ENCODE results near the gene BRD1. TPM values are rescaled to one million over a fixed set of nuclear protein-coding genes. Genes with fewer than 3 reads are reported as not detected.

BRD1 gene
- total RNA-seq, 1 experiment from 2014 or later = 19.1 TPM

GRCh38 chr22:49780698-49781288 lies 46.9 kb downstream of the BRD1 start:
- Histone ChIP-seq H3K27me3 (ENCODE audit: low read length) (no peaks in the 10 kb centered on the region), H3K4me2 (ENCODE audit: low read length) (no peak overlapping the region), H2AFZ (ENCODE audit: low read length) (no peak overlapping the region), H3K9me2 (replicated peaks; ENCODE audit: low read length) (no peaks in the 10 kb centered on the region), H4K20me1 (ENCODE audit: low read length) (no peaks in the 10 kb centered on the region), H3K9ac (ENCODE audit: low read length) (no peak overlapping the region), H3K4me3 (ENCODE audit: low read length) (no peak overlapping the region), H3K79me2 (ENCODE audit: low read length) (peaks cover 32% of the 10 kb centered on the region), H3K36me3 (ENCODE audit: low read depth, low read length) (no peaks in the 10 kb centered on the region; the same call in 1 of the 2 replicates), H3K4me1 (ENCODE audit: insufficient read depth, low read length) (no peaks in the 10 kb centered on the region), H3K27ac (ENCODE audit: low read length) (no peak overlapping the region), H3K9me3 (ENCODE audit: low read length) (no peaks in the 10 kb centered on the region), H3F3A (ENCODE audit: low read length, unreplicated experiment) (no peaks in the 10 kb centered on the region)
- intact Hi-C loops (cut with micrococcal nuclease) = no loop called here
- no peak for ATAC-seq
- BruUV-seq (replicated peaks) = no TSS peak
- TF ChIP-seq, protein P1, sequence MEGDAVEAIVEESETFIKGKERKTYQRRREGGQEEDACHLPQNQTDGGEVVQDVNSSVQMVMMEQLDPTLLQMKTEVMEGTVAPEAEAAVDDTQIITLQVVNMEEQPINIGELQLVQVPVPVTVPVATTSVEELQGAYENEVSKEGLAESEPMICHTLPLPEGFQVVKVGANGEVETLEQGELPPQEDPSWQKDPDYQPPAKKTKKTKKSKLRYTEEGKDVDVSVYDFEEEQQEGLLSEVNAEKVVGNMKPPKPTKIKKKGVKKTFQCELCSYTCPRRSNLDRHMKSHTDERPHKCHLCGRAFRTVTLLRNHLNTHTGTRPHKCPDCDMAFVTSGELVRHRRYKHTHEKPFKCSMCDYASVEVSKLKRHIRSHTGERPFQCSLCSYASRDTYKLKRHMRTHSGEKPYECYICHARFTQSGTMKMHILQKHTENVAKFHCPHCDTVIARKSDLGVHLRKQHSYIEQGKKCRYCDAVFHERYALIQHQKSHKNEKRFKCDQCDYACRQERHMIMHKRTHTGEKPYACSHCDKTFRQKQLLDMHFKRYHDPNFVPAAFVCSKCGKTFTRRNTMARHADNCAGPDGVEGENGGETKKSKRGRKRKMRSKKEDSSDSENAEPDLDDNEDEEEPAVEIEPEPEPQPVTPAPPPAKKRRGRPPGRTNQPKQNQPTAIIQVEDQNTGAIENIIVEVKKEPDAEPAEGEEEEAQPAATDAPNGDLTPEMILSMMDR (conservative IDR thresholded peaks at IDR 0.05; ENCODE audit: low read depth, low read length) = no peak
- TF ChIP-seq EZH2phosphoT487 (IDR thresholded peaks at IDR 0.05; ENCODE audit: borderline replicate concordance, low read length) = no peak
- no peak for TF ChIP-seq EZH2 (IDR thresholded peaks at IDR 0.05; ENCODE audit: low read length, unreplicated experiment)
- CTCF ChIA-PET = no interaction called here
- no peak for DNase-seq
- POLR2A ChIA-PET (ENCODE audit: unreplicated experiment) = no interaction called here

DNA sequence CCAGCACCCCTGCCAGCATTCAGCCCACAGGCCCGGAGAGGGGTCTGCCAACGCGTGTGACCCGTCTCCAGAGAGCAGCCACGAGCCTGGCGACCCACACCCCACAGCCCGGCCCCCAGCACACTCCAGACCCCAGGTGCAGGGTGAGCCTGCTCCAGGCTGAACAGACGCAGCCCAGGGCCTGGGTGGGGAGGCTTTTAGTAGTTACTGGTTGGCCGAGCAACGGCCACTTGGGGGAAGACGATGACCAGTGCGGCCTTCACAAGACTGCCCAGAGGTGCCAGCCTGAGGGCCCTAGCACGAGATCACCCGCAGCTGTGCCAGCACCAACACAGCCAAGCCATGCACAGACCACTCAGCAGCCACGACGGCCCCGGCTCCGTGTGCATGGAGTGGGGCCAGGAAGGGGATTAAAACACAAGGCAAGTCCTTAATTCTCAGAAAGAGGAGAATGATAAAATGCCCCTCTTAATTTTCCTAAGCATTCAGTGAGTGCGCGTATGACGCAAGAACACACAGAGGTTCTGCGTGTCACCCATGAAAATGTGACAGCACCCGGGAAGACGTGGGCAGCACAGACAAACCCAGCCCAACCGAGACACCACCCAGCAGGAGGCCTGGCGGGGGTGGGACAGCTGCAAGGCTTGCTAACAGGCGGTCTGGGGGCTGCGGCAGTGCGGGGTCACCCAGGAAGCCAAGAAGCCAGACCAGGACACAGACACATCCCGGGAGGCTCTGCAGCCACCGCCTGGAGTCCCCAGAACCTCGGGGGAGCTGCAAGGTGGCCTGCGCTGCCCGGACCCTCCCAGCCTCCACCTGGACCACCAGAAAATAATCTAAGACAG lies 47.6 kb downstream of the BRD1 start:
- Histone ChIP-seq H2AFZ (ENCODE audit: low read length) (no peak overlapping the region), H3K4me2 (ENCODE audit: low read length) (no peak overlapping the region), H3K36me3 (ENCODE audit: low read depth, low read length) (no peaks in the 10 kb centered on the region; the same call in 1 of the 2 replicates), H3K4me1 (ENCODE audit: insufficient read depth, low read length) (no peaks in the 10 kb centered on the region), H3K27ac (ENCODE audit: low read length) (no peak overlapping the region), H4K20me1 (ENCODE audit: low read length) (no peaks in the 10 kb centered on the region), H3K27me3 (ENCODE audit: low read length) (no peaks in the 10 kb centered on the region), H3F3A (ENCODE audit: low read length, unreplicated experiment) (no peaks in the 10 kb centered on the region), H3K9me3 (ENCODE audit: low read length) (no peaks in the 10 kb centered on the region), H3K9ac (ENCODE audit: low read length) (no peak overlapping the region), H3K9me2 (replicated peaks; ENCODE audit: low read length) (no peaks in the 10 kb centered on the region), H3K79me2 (ENCODE audit: low read length) (peaks cover 25% of the 10 kb centered on the region), H3K4me3 (ENCODE audit: low read length) (no peak overlapping the region)
- DNase-seq = no peak
- intact Hi-C loops (cut with micrococcal nuclease) = no loop called here
- CTCF ChIA-PET = no interaction called here
- POLR2A ChIA-PET (ENCODE audit: unreplicated experiment) = no interaction called here
- BruUV-seq (replicated peaks) = no TSS peak
- no peak for ATAC-seq
- TF ChIP-seq EZH2 (IDR thresholded peaks at IDR 0.05; ENCODE audit: low read length, unreplicated experiment) = no peak
- TF ChIP-seq, protein P1 (conservative IDR thresholded peaks at IDR 0.05; ENCODE audit: low read depth, low read length) = no peak
- no peak for TF ChIP-seq EZH2phosphoT487 (IDR thresholded peaks at IDR 0.05; ENCODE audit: borderline replicate concordance, low read length)

DNA sequence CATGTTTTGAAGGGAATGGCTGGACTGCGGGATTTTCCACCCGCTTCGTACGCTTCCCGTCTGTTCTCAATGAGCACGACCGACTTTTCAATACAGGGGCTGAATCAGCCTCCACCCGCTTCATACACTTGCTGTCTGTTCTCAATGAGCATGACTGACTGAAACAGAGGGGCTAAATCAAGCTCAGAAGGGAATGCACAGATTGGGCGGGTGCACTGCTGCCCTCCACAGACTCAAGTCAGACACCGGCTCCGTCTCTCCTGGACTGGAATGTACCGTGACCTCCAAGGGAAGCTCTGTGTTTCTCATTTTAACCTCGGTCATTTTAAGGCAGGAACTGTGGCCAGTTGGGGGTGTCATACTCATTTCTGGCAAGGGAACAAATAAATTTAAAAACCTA lies 48.5 kb downstream of the BRD1 start:
- no peaks in the 10 kb centered on the region for H4K20me1 ChIP-seq (ENCODE audit: low read length)
- DNase-seq (no peak), ATAC-seq (no peak)
- no peaks in the 10 kb centered on the region for H3K9me2 ChIP-seq (replicated peaks; ENCODE audit: low read length)
- H3K36me3 ChIP-seq (ENCODE audit: low read depth, low read length) = peaks cover 3% of the 10 kb centered on the region; the same call in 1 of the 2 replicates
- H3K4me1 ChIP-seq (ENCODE audit: insufficient read depth, low read length) = no peaks in the 10 kb centered on the region
- H3K9ac ChIP-seq (ENCODE audit: low read length) = no peak overlapping the region
- no peak overlapping the region for H3K27ac ChIP-seq (ENCODE audit: low read length)
- H2AFZ ChIP-seq (ENCODE audit: low read length) = no peak overlapping the region
- H3K9me3 ChIP-seq (ENCODE audit: low read length) = no peaks in the 10 kb centered on the region
- no peaks in the 10 kb centered on the region for H3K27me3 ChIP-seq (ENCODE audit: low read length)
- H3K4me2 ChIP-seq (ENCODE audit: low read length) = no peak overlapping the region
- H3K4me3 ChIP-seq (ENCODE audit: low read length) = no peak overlapping the region
- H3K79me2 ChIP-seq (ENCODE audit: low read length) = peaks cover 16% of the 10 kb centered on the region; the same call in 1 of the 2 replicates
- TF ChIP-seq EZH2 (IDR thresholded peaks at IDR 0.05; ENCODE audit: low read length, unreplicated experiment) (no peak), EZH2phosphoT487 (IDR thresholded peaks at IDR 0.05; ENCODE audit: borderline replicate concordance, low read length) (no peak)
- TF ChIP-seq, protein P1 (conservative IDR thresholded peaks at IDR 0.05; ENCODE audit: low read depth, low read length) = no peak
- ChIA-PET CTCF (no interaction called here), POLR2A (ENCODE audit: unreplicated experiment) (no interaction called here)
- no TSS peak for BruUV-seq (replicated peaks)
- intact Hi-C loops (cut with micrococcal nuclease) = no loop called here
- no peaks in the 10 kb centered on the region for H3F3A ChIP-seq (ENCODE audit: low read length, unreplicated experiment)
